Nephron (organoid): Measurements from ENCODE around the gene GLCCI1.

ENCODE experiments used
- H3K27ac Mint-ChIP-seq, 3 experiments: 2 replicates each; pipeline ENCODE4 v1.8.0; 2020; ENCODE audit warnings: mixed read lengths in 3 of 3, mild to moderate bottlenecking in 2 of 3, moderate library complexity in 1 of 3
- H3K27me3 Mint-ChIP-seq: 2 replicates; pipeline ENCODE4 v1.8.0; 2021; ENCODE audit warnings: low read depth, mild to moderate bottlenecking, moderate library complexity, mixed read lengths
- H3K36me3 Mint-ChIP-seq: 2 replicates; pipeline ENCODE4 v1.8.0; 2020; ENCODE audit warnings: low read depth, mixed read lengths
- H3K4me1 Mint-ChIP-seq: 2 replicates; pipeline ENCODE4 v1.8.0; 2020; ENCODE audit warnings: mixed read lengths
- H3K4me3 Mint-ChIP-seq, 3 experiments: 2 replicates each; pipeline ENCODE4 v1.8.0; 2020; ENCODE audit warnings: mild to moderate bottlenecking in 3 of 3, mixed read lengths in 3 of 3, moderate library complexity in 2 of 3
- H3K9me3 Mint-ChIP-seq: 2 replicates; pipeline ENCODE4 v1.8.0; 2020; ENCODE audit warnings: mixed read lengths
- CTCF ChIP-seq, 3 experiments: fragments of 200-600 bp; sonication (generic); IDR thresholded peaks; one replicate each; pipeline ENCODE4 v1.5.0; 2021; ENCODE audit warnings: antibody characterized with exemption in 3 of 3; ENCODE audit not compliant: unreplicated experiment in 3 of 3

The GLCCI1 gene

DNA sequence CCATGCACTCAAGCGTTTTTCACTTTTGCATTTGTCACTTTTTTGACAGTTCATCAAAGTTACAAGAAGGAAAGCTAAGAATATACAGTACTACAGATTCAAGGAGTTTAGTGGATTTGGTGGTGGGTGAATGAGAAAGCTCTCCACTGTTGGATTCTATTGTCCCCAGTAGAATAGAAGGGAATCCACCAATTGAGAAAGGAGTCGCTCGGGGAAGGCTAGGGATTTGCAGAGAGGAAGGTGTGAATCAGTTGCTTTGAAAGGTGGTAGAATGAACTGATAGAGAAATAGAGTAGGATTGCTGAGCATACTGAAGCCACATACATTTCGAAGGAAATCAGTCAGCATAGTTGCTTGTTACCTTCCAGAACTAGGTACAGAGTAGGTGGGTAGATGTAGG is 33.7 kb upstream of the GLCCI1 start:
- no peaks in the 10 kb centered on the region for H3K4me1 Mint-ChIP-seq
- H3K27ac Mint-ChIP-seq = no peak overlapping the region
- H3K9me3 Mint-ChIP-seq = no peaks in the 10 kb centered on the region
- no peaks in the 10 kb centered on the region for H3K27me3 Mint-ChIP-seq
- no peak overlapping the region for H3K4me3 Mint-ChIP-seq
- no peaks in the 10 kb centered on the region for H3K36me3 Mint-ChIP-seq
- TF ChIP-seq CTCF (IDR thresholded peaks at IDR 0.05; ENCODE audit: unreplicated experiment in 3 of 3) = no peak

DNA sequence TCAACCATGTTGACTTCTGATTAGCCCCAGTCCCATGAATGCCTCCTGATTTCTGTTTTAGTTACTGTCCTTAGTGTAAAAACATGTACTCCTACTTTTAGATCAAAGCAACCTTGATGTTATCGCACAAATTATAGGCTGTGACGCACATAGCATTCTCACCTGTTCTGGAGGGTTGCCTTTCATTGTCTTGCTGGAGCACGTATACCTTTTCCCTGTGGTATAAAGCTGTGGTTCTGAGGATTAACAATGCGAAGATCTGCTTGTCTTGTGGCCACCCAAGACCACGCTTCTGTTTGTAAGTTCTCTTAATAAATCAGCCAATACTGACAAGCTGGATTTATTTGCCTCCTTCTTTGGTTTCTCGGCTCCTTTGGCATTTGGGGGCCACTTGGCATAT is 30.1 kb upstream of the GLCCI1 start:
- TF ChIP-seq CTCF (IDR thresholded peaks at IDR 0.05; ENCODE audit: unreplicated experiment in 3 of 3) = no peak
- H3K27ac Mint-ChIP-seq = no peak overlapping the region
- no peaks in the 10 kb centered on the region for H3K27me3 Mint-ChIP-seq
- no peaks in the 10 kb centered on the region for H3K9me3 Mint-ChIP-seq
- H3K36me3 Mint-ChIP-seq = no peaks in the 10 kb centered on the region
- no peaks in the 10 kb centered on the region for H3K4me1 Mint-ChIP-seq
- no peak overlapping the region for H3K4me3 Mint-ChIP-seq

GRCh38 chr7:7943951-7944350 is 24.6 kb upstream of the GLCCI1 start:
- Mint-ChIP-seq H3K9me3 (no peaks in the 10 kb centered on the region), H3K27ac (no peak overlapping the region), H3K27me3 (no peaks in the 10 kb centered on the region), H3K36me3 (no peaks in the 10 kb centered on the region), H3K4me3 (no peak overlapping the region), H3K4me1 (no peaks in the 10 kb centered on the region)
- no peak for TF ChIP-seq CTCF (IDR thresholded peaks at IDR 0.05; ENCODE audit: unreplicated experiment in 3 of 3)

DNA sequence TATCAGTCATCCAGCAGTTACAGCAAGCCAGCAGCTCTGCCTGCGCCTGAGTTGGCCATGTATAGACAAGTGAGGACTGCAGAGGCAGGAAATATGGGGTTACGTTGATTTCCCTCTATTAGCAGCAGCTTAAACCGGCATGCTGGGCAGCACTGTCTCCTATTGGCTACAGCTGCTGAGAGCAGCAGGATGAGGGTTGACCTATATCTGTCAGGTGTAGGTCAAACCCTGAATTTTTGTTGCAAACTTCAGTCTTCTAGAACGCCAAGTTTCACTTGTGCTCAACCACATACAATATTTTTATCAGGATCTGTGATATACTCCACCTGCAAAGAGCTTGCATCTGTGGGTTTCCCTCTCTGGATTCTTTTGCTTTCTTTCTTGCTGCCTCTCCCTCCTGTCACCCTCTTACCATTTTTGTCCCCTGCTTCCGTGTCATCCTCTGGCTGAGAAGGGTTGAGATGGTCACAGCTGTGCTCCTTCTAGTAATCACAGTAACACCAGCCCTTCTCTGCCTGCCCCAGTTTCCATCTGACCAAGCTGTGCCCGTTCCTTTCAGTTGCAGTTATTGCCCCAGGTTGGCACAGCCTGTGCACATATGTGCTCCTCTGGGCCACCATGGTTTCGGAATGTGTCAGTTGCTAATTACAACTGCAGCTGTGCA is 23.8 kb upstream of the GLCCI1 start:
- Mint-ChIP-seq H3K4me1 (no peaks in the 10 kb centered on the region), H3K27ac (no peak overlapping the region), H3K9me3 (no peaks in the 10 kb centered on the region), H3K4me3 (no peak overlapping the region), H3K27me3 (no peaks in the 10 kb centered on the region), H3K36me3 (no peaks in the 10 kb centered on the region)
- TF ChIP-seq CTCF (IDR thresholded peaks at IDR 0.05; ENCODE audit: unreplicated experiment in 3 of 3) = no peak

DNA sequence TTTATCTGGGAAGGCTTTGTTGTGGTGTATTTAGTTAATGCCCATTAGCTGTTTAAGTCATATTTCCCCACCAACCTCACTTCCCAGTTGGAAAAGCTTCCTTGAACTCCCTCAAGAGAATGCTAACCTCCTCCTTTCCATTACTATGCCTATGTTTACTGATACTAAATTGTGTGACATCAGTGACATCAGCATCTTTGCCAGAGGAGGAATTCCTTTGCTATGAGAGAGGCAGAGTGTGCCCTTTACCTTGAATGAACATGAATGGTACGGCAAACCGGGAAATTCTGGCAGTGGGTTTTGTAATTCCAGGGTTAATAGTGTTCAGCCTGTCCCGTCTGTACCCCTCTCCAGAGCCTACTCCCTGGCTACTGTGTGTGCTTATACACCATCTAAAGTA is 22.1 kb upstream of the GLCCI1 start:
- Mint-ChIP-seq H3K4me1 (no peaks in the 10 kb centered on the region), H3K4me3 (no peak overlapping the region), H3K9me3 (no peaks in the 10 kb centered on the region), H3K27ac (no peak overlapping the region), H3K27me3 (no peaks in the 10 kb centered on the region), H3K36me3 (no peaks in the 10 kb centered on the region)
- no peak for TF ChIP-seq CTCF (IDR thresholded peaks at IDR 0.05; ENCODE audit: unreplicated experiment in 3 of 3)

DNA sequence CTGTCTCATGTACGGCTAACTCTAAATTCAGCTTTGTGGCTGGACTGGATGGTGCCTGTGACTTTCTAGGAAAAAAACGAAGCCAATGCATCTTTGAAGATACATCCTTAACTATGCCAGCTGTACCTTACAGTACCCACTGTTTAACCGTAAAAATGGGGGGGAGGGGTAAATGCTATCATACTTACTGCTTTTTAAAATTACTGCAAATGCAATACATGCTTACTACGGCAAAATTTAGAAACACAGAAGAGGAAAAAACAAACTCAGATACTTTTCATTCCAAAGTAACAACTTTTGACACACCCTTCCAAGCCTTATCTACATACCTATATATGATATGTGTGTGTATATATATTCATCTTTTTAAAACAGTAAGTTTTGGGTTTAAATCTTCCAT is 20.4 kb upstream of the GLCCI1 start:
- H3K9me3 Mint-ChIP-seq = no peaks in the 10 kb centered on the region
- TF ChIP-seq CTCF (IDR thresholded peaks at IDR 0.05; ENCODE audit: unreplicated experiment in 3 of 3) = no peak
- H3K27ac Mint-ChIP-seq = no peak overlapping the region
- H3K4me1 Mint-ChIP-seq = no peaks in the 10 kb centered on the region
- no peaks in the 10 kb centered on the region for H3K27me3 Mint-ChIP-seq
- H3K4me3 Mint-ChIP-seq = no peak overlapping the region
- no peaks in the 10 kb centered on the region for H3K36me3 Mint-ChIP-seq
